Panc1 (cell line): ENCODE measurements around the gene MALAT1.
"Not testable (repeated sequence)": the region's sequence is repeated elsewhere in the genome, so short reads cannot be mapped to it uniquely, and the experiment has no call there.

Experiments
- CTCF ChIP-seq: fragments of 450-650 bp; IDR thresholded peaks from 2 replicates; pipeline ENCODE4 v1.5.1; 2017; ENCODE audit warnings: mild to moderate bottlenecking
- POLR2AphosphoS5 ChIP-seq: IDR thresholded peaks from 2 replicates; pipeline ENCODE4 v1.6.1; 2012; ENCODE audit warnings: mild to moderate bottlenecking, low read depth, low read length, moderate library complexity
- REST ChIP-seq, 2 experiments: IDR thresholded peaks; 2 replicates each; pipeline ENCODE4 v1.6.1; 2011 to 2012; ENCODE audit warnings: low read depth in 2 of 2, control low read depth in 1 of 2, low read length in 1 of 2, mild to moderate bottlenecking in 1 of 2, moderate library complexity in 1 of 2; ENCODE audit not compliant: insufficient read depth in 1 of 2
- TCF7L2 ChIP-seq: IDR thresholded peaks from 2 replicates; pipeline ENCODE4 v1.6.1; 2011; ENCODE audit warnings: mild to moderate bottlenecking, low read depth, low read length, inconsistent platforms

- TF ChIP-seq CTCF; REST (IDR thresholded peaks at IDR 0.05; ENCODE audit: insufficient read depth in 1 of 2, low read depth in 2 of 2, low read length in 1 of 2); POLR2AphosphoS5; TCF7L2: not testable (repeated sequence)
Measured at GRCh38 chr11:65465471-65465870, 33.4 kb upstream of the MALAT1 start.
